Measurements from ENCODE around the gene TBX10.
"Not testable (repeated sequence)": the region's sequence is repeated elsewhere in the genome, so short reads cannot be mapped to it uniquely, and the experiment has no call there.

Gene TBX10

DNA sequence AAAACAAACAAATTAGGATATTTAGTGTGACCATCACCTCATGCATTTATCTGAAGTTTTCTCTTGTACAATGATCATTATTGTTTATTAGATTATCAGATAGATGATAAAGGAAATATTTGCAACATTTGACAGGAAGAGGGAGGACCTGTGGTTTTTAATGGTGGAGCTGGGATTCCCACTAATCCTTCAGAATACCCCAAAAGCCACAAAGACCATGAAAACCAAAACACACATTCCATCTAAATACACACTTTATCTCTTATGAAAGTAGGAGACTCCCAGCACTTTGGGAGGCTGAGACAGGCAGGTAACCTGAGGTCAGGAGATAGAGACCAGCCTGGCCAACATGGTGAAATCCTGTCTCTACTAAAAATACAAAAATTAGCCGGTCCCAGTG lies 40.4 kb downstream of the TBX10 start:
- no peak for DNase-seq (ENCODE audit: low read depth in 3 of 3)

GRCh38 chr11:67597963-67598362 lies 41.6 kb downstream of the TBX10 start:
- not testable (repeated sequence) for DNase-seq (ENCODE audit: low read depth in 3 of 3)

GRCh38 chr11:67597458-67597857 lies 42.1 kb downstream of the TBX10 start:
- not testable (repeated sequence) for DNase-seq (ENCODE audit: low read depth in 3 of 3)

- no peak for DNase-seq (ENCODE audit: low read depth in 3 of 3)
Observed at GRCh38 chr11:67596753-67597300, 42.7 kb downstream of the TBX10 start.

DNA sequence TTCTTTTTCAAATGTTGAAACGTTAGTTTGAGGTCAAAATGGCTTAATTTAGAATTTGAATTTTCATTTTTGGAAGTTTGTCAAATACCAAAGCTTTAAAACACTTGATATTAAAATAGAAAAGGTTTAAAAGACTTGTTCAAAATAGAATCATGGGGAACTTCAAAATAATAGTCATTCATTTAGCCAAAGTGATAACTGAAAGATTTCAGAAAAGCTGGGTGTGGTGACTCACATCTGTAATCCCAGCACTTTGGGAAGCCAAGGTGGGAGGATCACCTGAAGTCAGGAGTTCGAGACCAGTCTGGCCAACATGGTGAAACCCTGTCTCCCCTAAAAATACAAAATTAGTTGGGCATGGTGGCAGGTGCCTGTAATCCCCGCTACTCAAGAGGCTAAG lies 45.1 kb downstream of the TBX10 start:
- DNase-seq (ENCODE audit: low read depth in 3 of 3) = no peak

DNA sequence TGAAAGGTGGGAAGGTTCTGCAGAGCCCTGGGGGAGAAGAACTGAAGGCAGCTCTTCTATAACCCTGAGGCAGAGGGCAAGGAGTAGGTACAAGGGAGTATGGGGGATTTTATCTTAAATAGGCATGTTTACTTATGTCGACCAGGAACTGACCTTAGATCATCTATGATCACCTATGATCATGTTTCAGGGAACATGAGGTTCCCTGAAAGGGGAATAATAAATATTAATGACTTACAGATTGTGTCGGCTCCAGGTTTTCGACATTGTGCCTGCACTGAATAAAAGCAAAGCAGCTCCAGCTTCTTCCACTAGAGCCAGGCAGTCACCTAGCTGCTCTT lies 46.0 kb downstream of the TBX10 start:
- DNase-seq (ENCODE audit: low read depth in 3 of 3) = no peak

- DNase-seq (ENCODE audit: low read depth in 3 of 3) = no peak
Observed at GRCh38 chr11:67592880-67593564, 46.5 kb downstream of the TBX10 start.

DNA sequence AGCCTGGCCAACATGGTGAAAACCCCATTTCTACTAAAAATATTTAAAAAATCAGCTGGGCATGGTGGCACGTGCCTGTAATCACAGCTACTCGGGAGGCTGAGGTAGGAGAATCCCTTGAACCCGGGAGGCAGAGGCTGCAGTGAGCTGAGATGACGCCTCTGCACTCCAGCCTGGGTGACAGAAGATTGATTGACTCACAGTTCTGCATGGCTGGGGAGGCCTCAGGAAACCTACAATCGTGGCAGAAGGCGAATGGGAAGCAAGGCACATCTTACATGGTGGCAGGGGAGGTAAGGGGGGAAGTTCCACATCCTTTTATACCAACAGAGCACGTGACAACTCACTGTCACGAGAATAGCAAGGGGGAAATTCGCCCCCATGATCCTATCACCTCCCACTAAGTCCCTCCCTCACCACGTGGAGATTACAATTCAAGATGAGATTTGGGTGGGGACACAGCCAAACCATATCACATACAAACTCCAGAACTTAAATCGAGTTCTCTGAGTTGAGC lies 50.6 kb downstream of the TBX10 start:
- DNase-seq (ENCODE audit: low read depth in 3 of 3) = not testable (repeated sequence)

- no peak for DNase-seq (ENCODE audit: low read depth in 3 of 3)
Observed at GRCh38 chr11:67588136-67588503, 51.4 kb downstream of the TBX10 start.

DNA sequence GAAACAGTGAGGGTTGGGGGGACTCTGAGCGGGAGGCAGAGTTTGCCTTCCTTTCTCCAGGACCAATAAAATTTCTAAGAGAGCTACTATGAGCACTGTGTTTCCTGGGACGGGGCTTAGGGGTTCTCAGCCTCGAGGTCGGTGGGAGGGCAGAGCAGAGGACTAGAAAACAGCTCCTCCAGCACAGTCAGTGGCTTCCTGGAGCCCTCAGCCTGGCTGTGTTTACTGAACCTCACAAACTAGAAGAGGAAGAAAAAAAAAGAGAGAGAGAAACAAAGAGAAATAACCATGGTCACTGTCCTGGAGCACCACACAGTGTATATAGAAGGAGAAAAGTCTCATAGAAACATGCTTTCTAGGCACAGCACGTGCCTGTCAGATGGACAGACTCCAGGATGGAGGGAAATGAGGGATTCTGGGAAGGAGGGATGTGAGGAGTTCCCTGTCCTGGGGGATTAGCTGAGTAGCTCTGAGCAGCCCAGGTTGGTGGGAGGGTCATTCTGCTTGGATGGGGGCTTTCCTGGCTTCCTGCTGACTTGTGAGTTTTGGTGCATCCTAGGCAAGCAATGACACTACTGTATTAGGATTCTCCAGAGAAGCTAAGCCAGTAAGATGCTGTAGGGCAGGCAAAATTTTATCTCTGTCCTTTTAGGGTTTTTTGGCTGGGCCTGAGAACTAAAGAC lies 52.9 kb downstream of the TBX10 start:
- no peak for DNase-seq (ENCODE audit: low read depth in 3 of 3)

- DNase-seq (ENCODE audit: low read depth in 3 of 3) = no peak
Observed at GRCh38 chr11:67585911-67586310, 53.7 kb downstream of the TBX10 start.

GRCh38 chr11:67584881-67585873 lies 54.4 kb downstream of the TBX10 start:
- no peak for DNase-seq (ENCODE audit: low read depth in 3 of 3)

GRCh38 chr11:67584205-67584880 lies 55.2 kb downstream of the TBX10 start:
- DNase-seq (ENCODE audit: low read depth in 3 of 3) = no peak

DNA sequence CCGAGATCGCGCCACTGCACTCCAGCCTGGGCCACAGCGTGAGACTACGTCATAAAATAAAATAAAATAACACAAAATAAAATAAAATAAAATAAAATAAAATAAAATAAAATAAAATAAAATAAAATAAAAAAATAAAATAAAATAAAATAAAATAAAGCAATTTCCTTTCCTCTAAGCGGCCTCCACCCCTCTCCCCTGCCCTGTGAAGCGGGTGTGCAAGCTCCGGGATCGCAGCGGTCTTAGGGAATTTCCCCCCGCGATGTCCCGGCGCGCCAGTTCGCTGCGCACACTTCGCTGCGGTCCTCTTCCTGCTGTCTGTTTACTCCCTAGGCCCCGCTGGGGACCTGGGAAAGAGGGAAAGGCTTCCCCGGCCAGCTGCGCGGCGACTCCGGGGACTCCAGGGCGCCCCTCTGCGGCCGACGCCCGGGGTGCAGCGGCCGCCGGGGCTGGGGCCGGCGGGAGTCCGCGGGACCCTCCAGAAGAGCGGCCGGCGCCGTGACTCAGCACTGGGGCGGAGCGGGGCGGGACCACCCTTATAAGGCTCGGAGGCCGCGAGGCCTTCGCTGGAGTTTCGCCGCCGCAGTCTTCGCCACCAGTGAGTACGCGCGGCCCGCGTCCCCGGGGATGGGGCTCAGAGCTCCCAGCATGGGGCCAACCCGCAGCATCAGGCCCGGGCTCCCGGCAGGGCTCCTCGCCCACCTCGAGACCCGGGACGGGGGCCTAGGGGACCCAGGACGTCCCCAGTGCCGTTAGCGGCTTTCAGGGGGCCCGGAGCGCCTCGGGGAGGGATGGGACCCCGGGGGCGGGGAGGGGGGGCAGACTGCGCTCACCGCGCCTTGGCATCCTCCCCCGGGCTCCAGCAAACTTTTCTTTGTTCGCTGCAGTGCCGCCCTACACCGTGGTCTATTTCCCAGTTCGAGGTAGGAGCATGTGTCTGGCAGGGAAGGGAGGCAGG lies 56.0 kb downstream of the TBX10 start, which contains the start of gene GSTP1:
TSS of gene GSTP1 (plus strand) at position 566 of the 958 bp plus-strand sequence. CDS start at position 598, 32 bp downstream.
- DNase-seq (ENCODE audit: low read depth in 3 of 3) = peak; percentile 64 to 72 (median 65)

GRCh38 chr11:67582011-67582410 lies 57.6 kb downstream of the TBX10 start:
- no peak for DNase-seq (ENCODE audit: low read depth in 3 of 3)

GRCh38 chr11:67581469-67581868 lies 58.1 kb downstream of the TBX10 start:
- DNase-seq (ENCODE audit: low read depth in 3 of 3) = no peak
